ENCODE data around the gene ECM2. TPM values are rescaled to one million over a fixed set of nuclear protein-coding genes. Genes with fewer than 3 reads are reported as not detected.

Gene ECM2
- total RNA-seq, 2 experiments from 2014 or later = not detected

- Histone ChIP-seq H3K27ac (ENCODE audit: low read depth in 1 of 2, low read length in 2 of 2) (no peak overlapping the region), H3K36me3 (ENCODE audit: insufficient read depth, low read length) (no peaks in the 10 kb centered on the region), H3K9me3 (ENCODE audit: control insufficient read depth in 1 of 2, insufficient read depth in 1 of 2, low read length in 2 of 2) (no peaks in the 10 kb centered on the region), H3K27me3 (ENCODE audit: control insufficient read depth in 1 of 2, insufficient read depth in 2 of 2, low read length in 2 of 2) (no peaks in the 10 kb centered on the region), H3K4me3 (ENCODE audit: low read length) (no peak overlapping the region), H3K4me1 (ENCODE audit: insufficient read depth, low read length) (no peaks in the 10 kb centered on the region)
- ChIA-PET POLR2A (no interaction called here), CTCF (no interaction called here)
- intact Hi-C loops (cut with DNase I, micrococcal nuclease) = no loop called here
- ATAC-seq (ENCODE audit: poor library complexity) = no peak
- no peak for TF ChIP-seq CTCF (IDR thresholded peaks at IDR 0.05)
- Mint-ChIP-seq H3K36me3 (ENCODE audit: low read depth) (no peaks in the 10 kb centered on the region), H3K27ac (no peak overlapping the region), H3K9me3 (no peaks in the 10 kb centered on the region), H3K27me3 (no peaks in the 10 kb centered on the region), H3K4me3 (no peak overlapping the region), H3K4me1 (ENCODE audit: low read depth) (no peaks in the 10 kb centered on the region)
- no peak for DNase-seq
Measured at GRCh38 chr9:92512622-92513021, 23.2 kb downstream of the ECM2 start.

GRCh38 chr9:92510747-92511146, 25.0 kb downstream of the ECM2 start:
- Histone ChIP-seq H3K27ac (ENCODE audit: low read depth in 1 of 2, low read length in 2 of 2) (no peak overlapping the region), H3K4me1 (ENCODE audit: insufficient read depth, low read length) (no peaks in the 10 kb centered on the region), H3K9me3 (ENCODE audit: control insufficient read depth in 1 of 2, insufficient read depth in 1 of 2, low read length in 2 of 2) (no peaks in the 10 kb centered on the region), H3K4me3 (ENCODE audit: low read length) (no peak overlapping the region), H3K36me3 (ENCODE audit: insufficient read depth, low read length) (no peaks in the 10 kb centered on the region), H3K27me3 (ENCODE audit: control insufficient read depth in 1 of 2, insufficient read depth in 2 of 2, low read length in 2 of 2) (no peaks in the 10 kb centered on the region)
- H3K4me1 Mint-ChIP-seq (ENCODE audit: low read depth) = no peaks in the 10 kb centered on the region
- DNase-seq (no peak), ATAC-seq (ENCODE audit: poor library complexity) (no peak)
- H3K9me3 Mint-ChIP-seq = no peaks in the 10 kb centered on the region
- no peak for TF ChIP-seq CTCF (IDR thresholded peaks at IDR 0.05)
- H3K36me3 Mint-ChIP-seq (ENCODE audit: low read depth) = no peaks in the 10 kb centered on the region
- intact Hi-C loops (cut with DNase I, micrococcal nuclease) = no loop called here
- CTCF ChIA-PET = no interaction called here
- POLR2A ChIA-PET = no interaction called here
- no peaks in the 10 kb centered on the region for H3K27me3 Mint-ChIP-seq
- H3K27ac Mint-ChIP-seq = no peak overlapping the region
- H3K4me3 Mint-ChIP-seq = no peak overlapping the region

GRCh38 chr9:92509050-92509449, 26.7 kb downstream of the ECM2 start:
- no peak overlapping the region for H3K4me3 Mint-ChIP-seq
- intact Hi-C loops (cut with DNase I, micrococcal nuclease) = no loop called here
- no peak for TF ChIP-seq CTCF (IDR thresholded peaks at IDR 0.05)
- DNase-seq = no peak
- CTCF ChIA-PET = no interaction called here
- H3K4me1 Mint-ChIP-seq (ENCODE audit: low read depth) = no peaks in the 10 kb centered on the region
- no peaks in the 10 kb centered on the region for H3K9me3 Mint-ChIP-seq
- no peaks in the 10 kb centered on the region for H3K27me3 ChIP-seq (ENCODE audit: control insufficient read depth in 1 of 2, insufficient read depth in 2 of 2, low read length in 2 of 2)
- POLR2A ChIA-PET = no interaction called here
- no peak overlapping the region for H3K27ac Mint-ChIP-seq
- no peak overlapping the region for H3K27ac ChIP-seq (ENCODE audit: low read depth in 1 of 2, low read length in 2 of 2)
- H3K36me3 Mint-ChIP-seq (ENCODE audit: low read depth) = no peaks in the 10 kb centered on the region
- H3K36me3 ChIP-seq (ENCODE audit: insufficient read depth, low read length) = no peaks in the 10 kb centered on the region
- ATAC-seq (ENCODE audit: poor library complexity) = no peak
- H3K9me3 ChIP-seq (ENCODE audit: control insufficient read depth in 1 of 2, insufficient read depth in 1 of 2, low read length in 2 of 2) = no peaks in the 10 kb centered on the region
- no peaks in the 10 kb centered on the region for H3K27me3 Mint-ChIP-seq
- H3K4me3 ChIP-seq (ENCODE audit: low read length) = no peak overlapping the region
- H3K4me1 ChIP-seq (ENCODE audit: insufficient read depth, low read length) = no peaks in the 10 kb centered on the region
